ENCODE results near the gene GNAQ. TPM values are rescaled to one million over a fixed set of nuclear protein-coding genes. Genes with fewer than 3 reads are reported as not detected.

GNAQ gene
- total RNA-seq, 1 experiment from 2014 or later: 55.5 TPM

GRCh38 chr9:77987081-77987656 lies 44.4 kb downstream of the GNAQ start:
- ATAC-seq (no peak), DNase-seq (ENCODE audit: low spot score) (no peak)
- Mint-ChIP-seq H3K4me3 (no peak overlapping the region), H3K4me1 (peaks cover 26% of the 10 kb centered on the region), H3K27ac (no peak overlapping the region), H3K36me3 (peaks cover 8% of the 10 kb centered on the region), H3K27me3 (ENCODE audit: low read depth) (no peaks in the 10 kb centered on the region), H3K9me3 (peaks cover 5% of the 10 kb centered on the region)
- no peak for TF ChIP-seq ELF4 (CRISPR knock-in tag; IDR thresholded peaks at IDR 0.05; ENCODE audit: low read depth)
- no peak for TF ChIP-seq CDX4 (CRISPR knock-in tag; IDR thresholded peaks at IDR 0.05; ENCODE audit: borderline replicate concordance)
- TF ChIP-seq MLX (CRISPR knock-in tag; IDR thresholded peaks at IDR 0.05): no peak
- TF ChIP-seq E2F1 (CRISPR knock-in tag; IDR thresholded peaks at IDR 0.05): no peak
- no peak for TF ChIP-seq RORB (CRISPR knock-in tag; IDR thresholded peaks at IDR 0.05)
- no peak for TF ChIP-seq JUN (CRISPR knock-in tag; IDR thresholded peaks at IDR 0.05)
- no peak for TF ChIP-seq PRDM15 (CRISPR knock-in tag; IDR thresholded peaks at IDR 0.05)
- TF ChIP-seq ERG (CRISPR knock-in tag; IDR thresholded peaks at IDR 0.05): no peak
- no peak for TF ChIP-seq FOXP4 (CRISPR knock-in tag; IDR thresholded peaks at IDR 0.05)
- TF ChIP-seq USF1 (CRISPR knock-in tag; IDR thresholded peaks at IDR 0.05): no peak
- no peak for TF ChIP-seq AR (CRISPR knock-in tag; IDR thresholded peaks at IDR 0.05)
- no peak for TF ChIP-seq NR2C2 (CRISPR knock-in tag; IDR thresholded peaks at IDR 0.05)
- no peak for TF ChIP-seq CBFB (CRISPR knock-in tag; IDR thresholded peaks at IDR 0.05; ENCODE audit: low read depth)
- TF ChIP-seq SP1 (CRISPR knock-in tag; conservative IDR thresholded peaks at IDR 0.05): no peak
- ChIA-PET CTCF (interaction anchor here (1.3 kb wide), 1 partner anchor 10 kb away, joined by 12 read pairs; no protein-coding TSS in a partner anchor), POLR2A (no interaction called here)

Data from WTC11 (cell line).